Testis (tissue), 3 donors: ENCODE results near the gene LRRC8C. TPM values are rescaled to one million over a fixed set of nuclear protein-coding genes. Genes with fewer than 3 reads are reported as not detected.
A peak's percentile ranks its signal among the peaks of the same experiment; 100 is the strongest.

Source experiments
- DNase-seq: peaks from one replicate; pipeline ENCODE4 v3.0.0-alpha.2; 2019
- H3K27ac ChIP-seq, 2 donors: fragments of 200-600 bp; sonication (generic); one replicate each; pipeline ENCODE4 v1.5.1; 2019
- H3K27me3 ChIP-seq: fragments of 200-600 bp; sonication (generic); one replicate; pipeline ENCODE4 v1.5.1; 2019
- H3K36me3 ChIP-seq: fragments of 200-600 bp; sonication (generic); one replicate; pipeline ENCODE4 v1.5.1; 2017; ENCODE audit warnings: low read depth; ENCODE audit errors: missing control alignments
- H3K4me1 ChIP-seq: fragments of 200-600 bp; sonication (generic); one replicate; pipeline ENCODE4 v1.5.1; 2019
- H3K4me3 ChIP-seq, 2 donors: fragments of 200-600 bp; sonication (generic); one replicate each; pipeline ENCODE4 v1.5.1; 2017 to 2019
- H3K9me3 ChIP-seq: fragments of 200-600 bp; sonication (generic); one replicate; pipeline ENCODE4 v1.5.1; 2017
- POLR2A ChIP-seq: fragments of 450-650 bp; IDR thresholded peaks from one replicate; pipeline ENCODE4 v1.6.1; 2017; ENCODE audit warnings: antibody characterized with exemption, mild to moderate bottlenecking, moderate library complexity
- WGBS, 2 donors: methylation state at CpG; one replicate each; pipeline ENCODE4 v1.1.5; 2018; 5-methylcytosine and 5-hydroxymethylcytosine counted together
- intact Hi-C: fragments of 100-400 bp; cut with DNase I; formaldehyde crosslinking; loops from one replicate; pipeline ENCODE4 v1.15.1; 2023; ENCODE audit warnings: low total_unique reads
- polyA plus RNA-seq: library from polyadenylated mRNA; stranded (reverse); fragments of 350-450 nt; fragmentation: Illumina TruSeq; extraction: RNeasy Lipid Tissue Mini Kit (QIAGEN cat#74804); gene quantifications from one replicate; pipeline ENCODE4 v1.2.3, GENCODE V29; 2014; ENCODE audit warnings: low read depth, low replicate concordance; ENCODE audit not compliant: insufficient read depth
- total RNA-seq, 2 donors: library from RNA; depleted of rRNA; stranded (reverse); fragments of >200 nt; gene quantifications; one replicate each; pipeline ENCODE4 v1.2.3, GENCODE V29; 2016
- TF ChIP-seq, protein P1 (sequence below), 3 experiments: fragments of 450-650 bp in 2 of 3; fragments of 200-600 bp in 1 of 3; sonication (generic) in 1 of 3; IDR thresholded peaks; one replicate each; pipeline ENCODE4 v1.5.1; 2016 to 2019; ENCODE audit warnings: antibody characterized with exemption in 3 of 3, mild to moderate bottlenecking in 2 of 3, moderate library complexity in 1 of 3

LRRC8C gene
- total and polyA plus RNA-seq, 3 donors from 2014 or later: 8.2 to 19.8 (median 16.2) TPM

DNA sequence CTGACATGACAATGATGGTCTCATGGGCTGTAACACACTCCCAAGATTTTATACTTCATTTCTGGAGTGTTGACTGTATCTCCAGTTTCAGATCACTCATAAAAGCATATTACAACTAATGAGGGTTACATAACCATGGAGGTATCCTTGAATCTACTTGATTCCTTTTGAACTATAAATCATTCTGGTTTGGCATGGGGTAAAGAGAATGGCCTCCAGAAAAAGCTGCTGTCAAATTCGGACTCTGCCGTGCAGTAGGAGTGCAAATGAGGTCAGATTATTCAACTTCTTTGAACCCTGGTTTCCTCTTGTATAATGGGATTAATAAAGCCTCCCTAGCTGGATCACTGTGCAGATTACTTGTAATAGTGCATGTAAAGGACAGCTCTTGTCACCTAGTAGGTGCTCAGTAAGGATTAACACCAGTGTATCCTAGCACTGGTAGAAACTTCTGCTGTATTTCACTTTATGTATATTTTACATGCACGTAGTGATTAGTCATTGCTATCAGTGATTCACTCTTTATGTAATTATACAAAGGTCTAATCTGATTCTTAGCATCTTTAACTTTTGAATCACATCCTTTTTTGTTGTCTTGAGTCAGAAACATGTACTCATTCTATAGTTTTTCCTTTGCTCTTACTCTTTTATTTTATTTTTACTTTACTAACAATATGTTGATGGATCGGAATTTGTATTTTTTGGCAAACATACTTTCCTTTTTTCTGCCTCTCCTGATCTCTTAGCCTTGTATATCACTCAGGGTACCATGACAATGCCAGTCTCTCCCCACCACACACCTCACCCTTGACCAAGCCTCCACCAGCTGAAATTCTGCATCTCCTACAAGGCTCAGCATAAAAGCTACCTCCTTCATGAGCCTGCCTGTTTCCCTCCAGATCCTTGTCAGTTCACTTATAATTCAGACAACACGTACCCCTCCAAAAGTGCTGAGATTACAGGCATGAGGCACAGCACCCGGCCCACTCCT lies 3.2 kb downstream of the LRRC8C start:
- no peak overlapping the region for H3K4me3 ChIP-seq
- WGBS, 2 donors: 80 to 82% methylated on average over 6 of the region's 6 CpGs
- no peaks in the 10 kb centered on the region for H3K27me3 ChIP-seq
- intact Hi-C loops: no loop called here
- no peak overlapping the region for H3K27ac ChIP-seq
- no peaks in the 10 kb centered on the region for H3K36me3 ChIP-seq
- no peak for TF ChIP-seq POLR2A
- TF ChIP-seq, protein P1, sequence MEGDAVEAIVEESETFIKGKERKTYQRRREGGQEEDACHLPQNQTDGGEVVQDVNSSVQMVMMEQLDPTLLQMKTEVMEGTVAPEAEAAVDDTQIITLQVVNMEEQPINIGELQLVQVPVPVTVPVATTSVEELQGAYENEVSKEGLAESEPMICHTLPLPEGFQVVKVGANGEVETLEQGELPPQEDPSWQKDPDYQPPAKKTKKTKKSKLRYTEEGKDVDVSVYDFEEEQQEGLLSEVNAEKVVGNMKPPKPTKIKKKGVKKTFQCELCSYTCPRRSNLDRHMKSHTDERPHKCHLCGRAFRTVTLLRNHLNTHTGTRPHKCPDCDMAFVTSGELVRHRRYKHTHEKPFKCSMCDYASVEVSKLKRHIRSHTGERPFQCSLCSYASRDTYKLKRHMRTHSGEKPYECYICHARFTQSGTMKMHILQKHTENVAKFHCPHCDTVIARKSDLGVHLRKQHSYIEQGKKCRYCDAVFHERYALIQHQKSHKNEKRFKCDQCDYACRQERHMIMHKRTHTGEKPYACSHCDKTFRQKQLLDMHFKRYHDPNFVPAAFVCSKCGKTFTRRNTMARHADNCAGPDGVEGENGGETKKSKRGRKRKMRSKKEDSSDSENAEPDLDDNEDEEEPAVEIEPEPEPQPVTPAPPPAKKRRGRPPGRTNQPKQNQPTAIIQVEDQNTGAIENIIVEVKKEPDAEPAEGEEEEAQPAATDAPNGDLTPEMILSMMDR (IDR thresholded peaks at IDR 0.05): no peak
- peaks cover 7% of the 10 kb centered on the region for H3K4me1 ChIP-seq
- DNase-seq: no peak
- H3K9me3 ChIP-seq: no peaks in the 10 kb centered on the region

DNA sequence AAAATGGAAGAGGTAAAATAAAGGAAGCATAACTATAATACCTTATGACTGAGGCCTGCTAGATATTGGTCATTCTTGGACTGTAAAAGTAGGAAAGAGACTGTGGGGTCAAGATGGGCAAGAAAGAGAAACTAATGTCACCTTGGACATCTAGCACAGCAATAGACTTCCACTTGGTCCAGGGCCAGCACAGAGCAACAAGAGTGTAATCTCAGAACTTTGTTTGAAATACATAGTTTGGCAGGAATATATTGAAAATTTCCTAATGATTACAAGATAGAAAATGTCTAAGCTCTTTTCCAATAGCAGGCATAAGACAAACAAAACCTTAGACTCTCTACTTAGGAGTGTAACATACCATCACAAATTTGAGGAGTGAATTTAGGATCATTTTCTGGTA lies 4.6 kb downstream of the LRRC8C start:
- Histone ChIP-seq H3K9me3 (no peaks in the 10 kb centered on the region), H3K27me3 (no peaks in the 10 kb centered on the region), H3K27ac (no peak overlapping the region), H3K36me3 (no peaks in the 10 kb centered on the region), H3K4me1 (no peaks in the 10 kb centered on the region), H3K4me3 (no peak overlapping the region)
- intact Hi-C loops: no loop called here
- no peak for DNase-seq
- TF ChIP-seq POLR2A: no peak
- TF ChIP-seq, protein P1 (IDR thresholded peaks at IDR 0.05): no peak

DNA sequence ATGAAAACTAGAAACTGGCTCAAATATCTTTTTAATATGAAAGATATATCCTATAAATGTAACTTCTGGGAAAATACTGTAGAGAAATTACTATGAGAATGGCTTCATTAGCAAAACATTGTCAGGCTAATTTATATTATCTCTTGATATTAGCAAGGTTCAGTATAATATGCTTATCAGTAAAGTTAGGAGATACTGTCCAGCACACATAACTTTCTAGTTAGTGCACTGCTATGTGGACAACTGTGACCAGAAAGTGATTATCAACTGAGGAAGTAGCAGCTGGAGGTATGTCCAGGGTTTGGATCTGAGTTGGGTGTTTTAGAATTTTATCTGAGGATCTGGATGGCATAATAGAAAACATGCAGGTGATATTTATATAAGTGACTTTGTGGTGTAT lies 7.5 kb downstream of the LRRC8C start:
- Histone ChIP-seq H3K9me3 (no peaks in the 10 kb centered on the region), H3K4me3 (no peak overlapping the region), H3K27me3 (no peaks in the 10 kb centered on the region), H3K36me3 (no peaks in the 10 kb centered on the region), H3K4me1 (no peaks in the 10 kb centered on the region), H3K27ac (no peak overlapping the region)
- intact Hi-C loops: no loop called here
- TF ChIP-seq, protein P1 (IDR thresholded peaks at IDR 0.05): no peak
- TF ChIP-seq POLR2A: no peak
- DNase-seq: no peak

DNA sequence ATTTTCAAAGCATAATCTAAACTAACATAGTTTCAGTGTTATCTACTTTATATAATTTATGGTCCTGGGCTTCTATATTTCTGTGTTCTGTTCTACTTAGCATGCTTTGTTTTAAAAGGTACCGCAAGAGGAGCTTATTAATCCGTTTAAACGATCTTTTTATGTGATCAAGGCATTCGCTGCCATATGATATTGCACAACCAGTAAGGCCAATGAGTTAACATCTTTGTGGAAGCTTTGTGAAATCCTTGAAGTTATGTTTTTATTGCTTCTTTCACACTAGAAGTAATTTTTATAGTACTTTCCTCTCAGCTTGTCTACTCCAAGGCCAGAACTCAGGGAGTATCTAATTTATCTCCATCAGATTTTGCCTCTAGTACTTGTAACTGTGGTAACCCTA lies 8.9 kb downstream of the LRRC8C start:
- H3K27ac ChIP-seq: no peak overlapping the region
- no peak for DNase-seq
- no peaks in the 10 kb centered on the region for H3K27me3 ChIP-seq
- TF ChIP-seq, protein P1 (IDR thresholded peaks at IDR 0.05): no peak
- TF ChIP-seq POLR2A: no peak
- no peaks in the 10 kb centered on the region for H3K4me1 ChIP-seq
- H3K4me3 ChIP-seq: no peak overlapping the region
- no peaks in the 10 kb centered on the region for H3K9me3 ChIP-seq
- intact Hi-C loops: no loop called here
- H3K36me3 ChIP-seq: no peaks in the 10 kb centered on the region
- 64 to 75% methylated on average over 4 of the region's 4 CpGs for WGBS, 2 donors

DNA sequence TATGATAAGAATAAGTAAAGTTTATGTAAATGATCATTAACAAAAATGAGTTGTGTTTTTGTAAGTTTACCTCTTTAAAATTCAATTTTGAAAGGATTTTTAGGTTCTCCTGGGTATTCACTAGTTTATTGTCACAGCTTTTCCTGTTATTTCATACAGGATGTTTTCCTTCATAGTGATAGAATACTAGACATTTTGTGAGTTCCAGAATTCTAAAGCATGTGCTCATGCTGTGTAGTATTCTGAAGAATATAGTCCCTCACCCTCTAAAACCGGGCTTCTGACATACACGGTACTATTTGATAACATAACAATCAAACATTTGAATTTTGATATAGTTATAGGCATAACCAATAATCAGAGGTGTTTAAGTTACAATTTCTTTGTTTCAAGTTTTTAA lies 10.7 kb downstream of the LRRC8C start:
- Histone ChIP-seq H3K4me3 (no peak overlapping the region), H3K27ac (peak overlapping the region in 1 of 2 donors; percentile 38), H3K36me3 (no peaks in the 10 kb centered on the region), H3K9me3 (no peaks in the 10 kb centered on the region), H3K27me3 (no peaks in the 10 kb centered on the region), H3K4me1 (no peaks in the 10 kb centered on the region)
- DNase-seq: no peak
- 64 to 68% methylated on average over 2 of the region's 2 CpGs for WGBS, 2 donors
- TF ChIP-seq, protein P1 (IDR thresholded peaks at IDR 0.05): no peak
- no peak for TF ChIP-seq POLR2A
- intact Hi-C loops: no loop called here
